ENCODE measurements around the gene TTC39C. TPM values are rescaled to one million over a fixed set of nuclear protein-coding genes. Genes with fewer than 3 reads are reported as not detected.
A peak's percentile ranks its signal among the peaks of the same experiment; 100 is the strongest.

The TTC39C gene
- total and polyA plus RNA-seq, 2 experiments from 2014 or later: 69.4 to 136 TPM

DNA sequence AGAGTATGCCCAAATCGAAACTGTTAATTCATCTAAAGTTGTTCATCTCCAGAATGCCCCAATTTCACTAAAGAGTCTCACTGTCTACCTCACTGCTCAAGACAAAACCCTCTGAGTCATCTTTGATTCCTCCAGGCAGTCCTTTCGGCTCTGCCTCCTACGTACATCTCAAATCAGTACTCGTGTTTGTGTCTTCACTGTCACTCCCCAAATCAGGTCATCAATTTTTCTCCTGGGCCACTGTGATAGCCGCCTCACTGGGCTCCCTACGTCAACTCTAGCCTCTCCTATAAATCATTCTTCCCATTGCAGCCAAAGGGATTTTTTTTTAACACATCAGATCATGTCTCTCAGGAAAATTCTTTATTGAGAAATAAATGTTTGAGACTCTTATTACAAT lies 42.1 kb upstream of the TTC39C start:
- no peak overlapping the region for H3K4me2 ChIP-seq
- H4K20me1 ChIP-seq (replicated peaks; ENCODE audit: insufficient read depth): no peaks in the 10 kb centered on the region
- no peaks in the 10 kb centered on the region for H3K27me3 ChIP-seq (ENCODE audit: insufficient read depth)
- H3K4me1 Mint-ChIP-seq: peaks cover 13% of the 10 kb centered on the region
- no peaks in the 10 kb centered on the region for H3K79me2 ChIP-seq (replicated peaks; ENCODE audit: insufficient read depth)
- H3K4me3 Mint-ChIP-seq: no peak overlapping the region
- TF ChIP-seq ETS1 (IDR thresholded peaks at IDR 0.05): no peak
- TF ChIP-seq ZNF114 (CRISPR knock-in tag; IDR thresholded peaks at IDR 0.05): no peak
- no peak for TF ChIP-seq ZNF331 (CRISPR knock-in tag; IDR thresholded peaks at IDR 0.05; ENCODE audit: low read depth)
- no peak for TF ChIP-seq CREB1 (CRISPR knock-in tag; IDR thresholded peaks at IDR 0.05; ENCODE audit: low read depth)
- TF ChIP-seq, protein P1, sequence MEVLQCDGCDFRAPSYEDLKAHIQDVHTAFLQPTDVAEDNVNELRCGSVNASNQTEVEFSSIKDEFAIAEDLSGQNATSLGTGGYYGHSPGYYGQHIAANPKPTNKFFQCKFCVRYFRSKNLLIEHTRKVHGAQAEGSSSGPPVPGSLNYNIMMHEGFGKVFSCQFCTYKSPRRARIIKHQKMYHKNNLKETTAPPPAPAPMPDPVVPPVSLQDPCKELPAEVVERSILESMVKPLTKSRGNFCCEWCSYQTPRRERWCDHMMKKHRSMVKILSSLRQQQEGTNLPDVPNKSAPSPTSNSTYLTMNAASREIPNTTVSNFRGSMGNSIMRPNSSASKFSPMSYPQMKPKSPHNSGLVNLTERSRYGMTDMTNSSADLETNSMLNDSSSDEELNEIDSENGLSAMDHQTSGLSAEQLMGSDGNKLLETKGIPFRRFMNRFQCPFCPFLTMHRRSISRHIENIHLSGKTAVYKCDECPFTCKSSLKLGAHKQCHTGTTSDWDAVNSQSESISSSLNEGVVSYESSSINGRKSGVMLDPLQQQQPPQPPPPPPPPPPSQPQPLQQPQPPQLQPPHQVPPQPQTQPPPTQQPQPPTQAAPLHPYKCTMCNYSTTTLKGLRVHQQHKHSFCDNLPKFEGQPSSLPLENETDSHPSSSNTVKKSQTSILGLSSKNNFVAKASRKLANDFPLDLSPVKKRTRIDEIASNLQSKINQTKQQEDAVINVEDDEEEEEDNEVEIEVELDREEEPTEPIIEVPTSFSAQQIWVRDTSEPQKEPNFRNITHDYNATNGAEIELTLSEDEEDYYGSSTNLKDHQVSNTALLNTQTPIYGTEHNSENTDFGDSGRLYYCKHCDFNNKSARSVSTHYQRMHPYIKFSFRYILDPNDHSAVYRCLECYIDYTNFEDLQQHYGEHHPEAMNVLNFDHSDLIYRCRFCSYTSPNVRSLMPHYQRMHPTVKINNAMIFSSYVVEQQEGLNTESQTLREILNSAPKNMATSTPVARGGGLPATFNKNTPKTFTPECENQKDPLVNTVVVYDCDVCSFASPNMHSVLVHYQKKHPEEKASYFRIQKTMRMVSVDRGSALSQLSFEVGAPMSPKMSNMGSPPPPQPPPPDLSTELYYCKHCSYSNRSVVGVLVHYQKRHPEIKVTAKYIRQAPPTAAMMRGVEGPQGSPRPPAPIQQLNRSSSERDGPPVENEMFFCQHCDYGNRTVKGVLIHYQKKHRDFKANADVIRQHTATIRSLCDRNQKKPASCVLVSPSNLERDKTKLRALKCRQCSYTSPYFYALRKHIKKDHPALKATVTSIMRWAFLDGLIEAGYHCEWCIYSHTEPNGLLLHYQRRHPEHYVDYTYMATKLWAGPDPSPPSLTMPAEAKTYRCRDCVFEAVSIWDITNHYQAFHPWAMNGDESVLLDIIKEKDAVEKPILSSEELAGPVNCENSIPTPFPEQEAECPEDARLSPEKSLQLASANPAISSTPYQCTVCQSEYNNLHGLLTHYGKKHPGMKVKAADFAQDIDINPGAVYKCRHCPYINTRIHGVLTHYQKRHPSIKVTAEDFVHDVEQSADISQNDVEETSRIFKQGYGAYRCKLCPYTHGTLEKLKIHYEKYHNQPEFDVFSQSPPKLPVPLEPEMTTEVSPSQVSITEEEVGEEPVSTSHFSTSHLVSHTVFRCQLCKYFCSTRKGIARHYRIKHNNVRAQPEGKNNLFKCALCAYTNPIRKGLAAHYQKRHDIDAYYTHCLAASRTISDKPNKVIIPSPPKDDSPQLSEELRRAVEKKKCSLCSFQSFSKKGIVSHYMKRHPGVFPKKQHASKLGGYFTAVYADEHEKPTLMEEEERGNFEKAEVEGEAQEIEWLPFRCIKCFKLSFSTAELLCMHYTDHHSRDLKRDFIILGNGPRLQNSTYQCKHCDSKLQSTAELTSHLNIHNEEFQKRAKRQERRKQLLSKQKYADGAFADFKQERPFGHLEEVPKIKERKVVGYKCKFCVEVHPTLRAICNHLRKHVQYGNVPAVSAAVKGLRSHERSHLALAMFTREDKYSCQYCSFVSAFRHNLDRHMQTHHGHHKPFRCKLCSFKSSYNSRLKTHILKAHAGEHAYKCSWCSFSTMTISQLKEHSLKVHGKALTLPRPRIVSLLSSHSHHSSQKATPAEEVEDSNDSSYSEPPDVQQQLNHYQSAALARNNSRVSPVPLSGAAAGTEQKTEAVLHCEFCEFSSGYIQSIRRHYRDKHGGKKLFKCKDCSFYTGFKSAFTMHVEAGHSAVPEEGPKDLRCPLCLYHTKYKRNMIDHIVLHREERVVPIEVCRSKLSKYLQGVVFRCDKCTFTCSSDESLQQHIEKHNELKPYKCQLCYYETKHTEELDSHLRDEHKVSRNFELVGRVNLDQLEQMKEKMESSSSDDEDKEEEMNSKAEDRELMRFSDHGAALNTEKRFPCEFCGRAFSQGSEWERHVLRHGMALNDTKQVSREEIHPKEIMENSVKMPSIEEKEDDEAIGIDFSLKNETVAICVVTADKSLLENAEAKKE (CRISPR knock-in tag; IDR thresholded peaks at IDR 0.05): no peak
- TF ChIP-seq, protein P2, sequence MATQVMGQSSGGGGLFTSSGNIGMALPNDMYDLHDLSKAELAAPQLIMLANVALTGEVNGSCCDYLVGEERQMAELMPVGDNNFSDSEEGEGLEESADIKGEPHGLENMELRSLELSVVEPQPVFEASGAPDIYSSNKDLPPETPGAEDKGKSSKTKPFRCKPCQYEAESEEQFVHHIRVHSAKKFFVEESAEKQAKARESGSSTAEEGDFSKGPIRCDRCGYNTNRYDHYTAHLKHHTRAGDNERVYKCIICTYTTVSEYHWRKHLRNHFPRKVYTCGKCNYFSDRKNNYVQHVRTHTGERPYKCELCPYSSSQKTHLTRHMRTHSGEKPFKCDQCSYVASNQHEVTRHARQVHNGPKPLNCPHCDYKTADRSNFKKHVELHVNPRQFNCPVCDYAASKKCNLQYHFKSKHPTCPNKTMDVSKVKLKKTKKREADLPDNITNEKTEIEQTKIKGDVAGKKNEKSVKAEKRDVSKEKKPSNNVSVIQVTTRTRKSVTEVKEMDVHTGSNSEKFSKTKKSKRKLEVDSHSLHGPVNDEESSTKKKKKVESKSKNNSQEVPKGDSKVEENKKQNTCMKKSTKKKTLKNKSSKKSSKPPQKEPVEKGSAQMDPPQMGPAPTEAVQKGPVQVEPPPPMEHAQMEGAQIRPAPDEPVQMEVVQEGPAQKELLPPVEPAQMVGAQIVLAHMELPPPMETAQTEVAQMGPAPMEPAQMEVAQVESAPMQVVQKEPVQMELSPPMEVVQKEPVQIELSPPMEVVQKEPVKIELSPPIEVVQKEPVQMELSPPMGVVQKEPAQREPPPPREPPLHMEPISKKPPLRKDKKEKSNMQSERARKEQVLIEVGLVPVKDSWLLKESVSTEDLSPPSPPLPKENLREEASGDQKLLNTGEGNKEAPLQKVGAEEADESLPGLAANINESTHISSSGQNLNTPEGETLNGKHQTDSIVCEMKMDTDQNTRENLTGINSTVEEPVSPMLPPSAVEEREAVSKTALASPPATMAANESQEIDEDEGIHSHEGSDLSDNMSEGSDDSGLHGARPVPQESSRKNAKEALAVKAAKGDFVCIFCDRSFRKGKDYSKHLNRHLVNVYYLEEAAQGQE (IDR thresholded peaks at IDR 0.05; ENCODE audit: unreplicated experiment): no peak
- TF ChIP-seq EZH2phosphoT487 (IDR thresholded peaks at IDR 0.05; ENCODE audit: unreplicated experiment): no peak
- TF ChIP-seq JUNB (IDR thresholded peaks at IDR 0.05; ENCODE audit: unreplicated experiment): no peak
- TF ChIP-seq NANOG (IDR thresholded peaks at IDR 0.05; ENCODE audit: borderline replicate concordance): no peak
- TF ChIP-seq POLR2AphosphoS5 (IDR thresholded peaks at IDR 0.05; ENCODE audit: low read depth): no peak
- H3K4me1 ChIP-seq (ENCODE audit: insufficient read depth): peaks cover 19% of the 10 kb centered on the region
- no peak for DNase-seq (ENCODE audit: low spot score)
- no peaks in the 10 kb centered on the region; the same call in 2 of the 3 replicates for H3K9me3 Mint-ChIP-seq
- no peak overlapping the region for H3K4me3 ChIP-seq
- peaks cover 2% of the 10 kb centered on the region for H3K27me3 Mint-ChIP-seq (ENCODE audit: insufficient read depth, low read depth, poor library complexity)
- no peak overlapping the region for H3K27ac ChIP-seq (ENCODE audit: low read depth)
- no peak for ATAC-seq
- no peaks in the 10 kb centered on the region for H3K36me3 Mint-ChIP-seq (ENCODE audit: low read depth)
- no peaks in the 10 kb centered on the region for H3K36me3 ChIP-seq (ENCODE audit: insufficient read depth)
- no peaks in the 10 kb centered on the region for H3F3A ChIP-seq (replicated peaks; ENCODE audit: low read depth)
- H3K9me2 ChIP-seq (ENCODE audit: insufficient read depth): peaks cover 6% of the 10 kb centered on the region
- H2AFZ ChIP-seq: peak overlapping the region; percentile 76
- H3K27ac Mint-ChIP-seq: no peak overlapping the region

All from GM23338 (cell line).